ENCODE results near the gene SCAP.

DNA sequence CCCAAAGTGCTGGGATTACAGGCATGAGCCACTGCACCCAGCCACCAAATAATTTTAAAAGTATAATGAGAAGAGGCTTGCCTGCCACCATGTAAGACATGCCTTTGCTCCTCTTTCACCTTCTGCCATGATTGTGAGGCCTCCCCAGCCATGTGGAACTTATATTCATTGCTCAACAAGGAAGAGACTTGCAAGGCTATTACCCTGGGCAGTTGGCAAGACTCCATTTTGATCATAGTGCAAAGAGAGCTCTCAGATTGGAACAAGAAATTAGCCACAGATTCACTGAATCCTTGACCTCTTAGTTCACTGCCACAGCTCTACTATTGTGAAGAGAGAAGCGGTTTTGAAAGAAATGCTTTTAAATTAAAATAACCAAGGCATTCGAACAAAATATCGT, 6.1 kb downstream of the SCAP start:
- no peak for TF ChIP-seq ELF1 (IDR thresholded peaks at IDR 0.05; ENCODE audit: borderline replicate concordance, low read depth)
- no peak for TF ChIP-seq POLR2A (IDR thresholded peaks at IDR 0.05; ENCODE audit: borderline replicate concordance, extremely low read depth, insufficient read depth, insufficient read length)
- TF ChIP-seq EZH2 (IDR thresholded peaks at IDR 0.05) = no peak
- TF ChIP-seq, protein P1, sequence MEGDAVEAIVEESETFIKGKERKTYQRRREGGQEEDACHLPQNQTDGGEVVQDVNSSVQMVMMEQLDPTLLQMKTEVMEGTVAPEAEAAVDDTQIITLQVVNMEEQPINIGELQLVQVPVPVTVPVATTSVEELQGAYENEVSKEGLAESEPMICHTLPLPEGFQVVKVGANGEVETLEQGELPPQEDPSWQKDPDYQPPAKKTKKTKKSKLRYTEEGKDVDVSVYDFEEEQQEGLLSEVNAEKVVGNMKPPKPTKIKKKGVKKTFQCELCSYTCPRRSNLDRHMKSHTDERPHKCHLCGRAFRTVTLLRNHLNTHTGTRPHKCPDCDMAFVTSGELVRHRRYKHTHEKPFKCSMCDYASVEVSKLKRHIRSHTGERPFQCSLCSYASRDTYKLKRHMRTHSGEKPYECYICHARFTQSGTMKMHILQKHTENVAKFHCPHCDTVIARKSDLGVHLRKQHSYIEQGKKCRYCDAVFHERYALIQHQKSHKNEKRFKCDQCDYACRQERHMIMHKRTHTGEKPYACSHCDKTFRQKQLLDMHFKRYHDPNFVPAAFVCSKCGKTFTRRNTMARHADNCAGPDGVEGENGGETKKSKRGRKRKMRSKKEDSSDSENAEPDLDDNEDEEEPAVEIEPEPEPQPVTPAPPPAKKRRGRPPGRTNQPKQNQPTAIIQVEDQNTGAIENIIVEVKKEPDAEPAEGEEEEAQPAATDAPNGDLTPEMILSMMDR (IDR thresholded peaks at IDR 0.05 in 2 of 3, conservative IDR thresholded peaks at IDR 0.05 in 1 of 3; ENCODE audit: borderline replicate concordance in 1 of 3, insufficient read depth in 1 of 3, low read depth in 2 of 3, low read length in 2 of 3) = no peak
- TF ChIP-seq, protein P2, sequence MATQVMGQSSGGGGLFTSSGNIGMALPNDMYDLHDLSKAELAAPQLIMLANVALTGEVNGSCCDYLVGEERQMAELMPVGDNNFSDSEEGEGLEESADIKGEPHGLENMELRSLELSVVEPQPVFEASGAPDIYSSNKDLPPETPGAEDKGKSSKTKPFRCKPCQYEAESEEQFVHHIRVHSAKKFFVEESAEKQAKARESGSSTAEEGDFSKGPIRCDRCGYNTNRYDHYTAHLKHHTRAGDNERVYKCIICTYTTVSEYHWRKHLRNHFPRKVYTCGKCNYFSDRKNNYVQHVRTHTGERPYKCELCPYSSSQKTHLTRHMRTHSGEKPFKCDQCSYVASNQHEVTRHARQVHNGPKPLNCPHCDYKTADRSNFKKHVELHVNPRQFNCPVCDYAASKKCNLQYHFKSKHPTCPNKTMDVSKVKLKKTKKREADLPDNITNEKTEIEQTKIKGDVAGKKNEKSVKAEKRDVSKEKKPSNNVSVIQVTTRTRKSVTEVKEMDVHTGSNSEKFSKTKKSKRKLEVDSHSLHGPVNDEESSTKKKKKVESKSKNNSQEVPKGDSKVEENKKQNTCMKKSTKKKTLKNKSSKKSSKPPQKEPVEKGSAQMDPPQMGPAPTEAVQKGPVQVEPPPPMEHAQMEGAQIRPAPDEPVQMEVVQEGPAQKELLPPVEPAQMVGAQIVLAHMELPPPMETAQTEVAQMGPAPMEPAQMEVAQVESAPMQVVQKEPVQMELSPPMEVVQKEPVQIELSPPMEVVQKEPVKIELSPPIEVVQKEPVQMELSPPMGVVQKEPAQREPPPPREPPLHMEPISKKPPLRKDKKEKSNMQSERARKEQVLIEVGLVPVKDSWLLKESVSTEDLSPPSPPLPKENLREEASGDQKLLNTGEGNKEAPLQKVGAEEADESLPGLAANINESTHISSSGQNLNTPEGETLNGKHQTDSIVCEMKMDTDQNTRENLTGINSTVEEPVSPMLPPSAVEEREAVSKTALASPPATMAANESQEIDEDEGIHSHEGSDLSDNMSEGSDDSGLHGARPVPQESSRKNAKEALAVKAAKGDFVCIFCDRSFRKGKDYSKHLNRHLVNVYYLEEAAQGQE (IDR thresholded peaks at IDR 0.05; ENCODE audit: low read depth) = no peak
- TF ChIP-seq POLR2AphosphoS5 (IDR thresholded peaks at IDR 0.05; ENCODE audit: low read depth, low read length) = no peak
- TF ChIP-seq YY1 (IDR thresholded peaks at IDR 0.05; ENCODE audit: extremely low read depth, insufficient replicate concordance, low read depth, low read length) = no peak
- no peak for TF ChIP-seq SIN3A (IDR thresholded peaks at IDR 0.05; ENCODE audit: low read depth)
- no peak for TF ChIP-seq SRF (IDR thresholded peaks at IDR 0.05; ENCODE audit: low read depth)

All from HCT116 (cell line).